Germinal center (tissue), 1 donor: ENCODE data around the gene TMEM154.

ENCODE experiments used
- DNase-seq: peaks from one replicate; pipeline ENCODE4 v3.0.0; 2012; ENCODE audit warnings: mixed read lengths, low spot score

Gene TMEM154

GRCh38 chr4:152591876-152592275 is 87.9 kb downstream of the TMEM154 start:
- no peak for DNase-seq

DNA sequence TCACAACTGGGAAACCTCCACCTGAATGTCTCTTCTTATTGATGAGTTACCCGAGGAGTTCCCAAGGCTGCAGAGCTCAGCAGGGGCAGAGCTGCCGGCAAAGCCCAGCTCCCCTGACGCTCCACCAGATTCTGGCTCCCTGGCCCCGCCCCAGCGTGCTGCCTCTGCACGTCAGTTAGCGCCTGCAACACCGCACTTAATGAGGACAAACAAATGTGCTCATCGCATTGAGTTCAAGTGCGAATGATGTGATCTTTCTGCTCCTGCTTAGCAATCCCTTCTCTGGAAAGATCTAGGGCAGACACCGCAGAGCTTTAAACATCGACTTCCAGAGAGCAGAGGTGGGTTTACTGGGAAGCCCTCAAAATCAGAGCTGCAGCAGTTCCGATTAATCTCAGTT is 88.4 kb downstream of the TMEM154 start:
- peak; percentile 23 for DNase-seq

- no peak for DNase-seq
Measured at GRCh38 chr4:152590179-152591031, 89.4 kb downstream of the TMEM154 start.

GRCh38 chr4:152588869-152589268 is 90.9 kb downstream of the TMEM154 start:
- DNase-seq, result no peak

GRCh38 chr4:152587127-152587526 is 92.7 kb downstream of the TMEM154 start:
- no peak for DNase-seq

GRCh38 chr4:152586668-152587067 is 93.1 kb downstream of the TMEM154 start:
- DNase-seq, result no peak

DNA sequence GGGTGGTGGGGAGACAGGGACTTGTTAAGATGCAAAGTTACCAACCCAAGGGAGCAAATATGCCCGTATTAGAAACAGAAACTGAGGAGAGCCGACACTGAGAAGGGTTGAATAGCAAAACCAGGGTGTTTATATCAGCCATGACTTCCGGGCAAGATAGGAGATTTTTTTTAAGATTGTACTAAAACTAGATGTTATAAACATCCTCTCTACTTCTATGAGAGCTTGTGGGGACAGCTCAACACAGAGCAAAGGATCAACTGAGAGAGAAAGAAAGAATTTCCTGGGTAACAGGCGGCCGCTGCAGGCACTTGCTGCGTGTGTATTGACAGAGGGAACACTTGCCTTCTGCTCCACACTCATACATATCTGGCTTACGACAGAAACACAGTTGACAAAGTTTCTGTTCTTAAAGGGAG is 94.8 kb downstream of the TMEM154 start:
- peak; percentile 17 for DNase-seq

DNA sequence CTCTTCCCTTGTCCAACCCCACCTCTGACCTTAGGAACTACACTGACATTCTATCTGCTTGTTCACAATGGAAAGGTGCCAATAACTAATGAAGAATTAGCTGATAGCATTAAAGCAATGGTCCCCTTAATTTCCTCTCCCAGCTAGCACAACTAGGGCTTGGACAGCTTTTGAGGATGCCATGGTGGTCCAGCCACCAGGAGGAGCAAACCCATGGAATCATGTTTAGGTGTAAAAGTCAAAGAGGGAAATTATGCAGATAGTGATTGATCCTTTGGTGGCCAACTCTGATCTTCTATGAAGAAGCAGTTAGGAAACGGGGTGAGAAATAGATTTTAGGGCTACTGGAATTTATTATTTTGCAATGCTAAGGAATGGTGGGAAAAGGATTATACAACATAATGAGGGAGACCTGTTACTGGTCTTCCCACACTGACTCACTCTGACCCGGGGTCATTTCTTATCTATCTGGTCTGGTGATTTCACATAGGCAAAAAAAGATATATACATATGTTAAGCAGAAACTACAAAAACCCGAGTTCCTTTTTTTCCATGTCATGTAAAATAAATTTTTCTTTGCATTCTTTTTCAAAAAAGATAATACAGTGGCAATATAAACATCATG is 98.1 kb downstream of the TMEM154 start:
- DNase-seq, result no peak

GRCh38 chr4:152579916-152580315 is 99.9 kb downstream of the TMEM154 start:
- DNase-seq, result no peak

GRCh38 chr4:152579107-152579764 is 100.6 kb downstream of the TMEM154 start:
- DNase-seq, result no peak

DNA sequence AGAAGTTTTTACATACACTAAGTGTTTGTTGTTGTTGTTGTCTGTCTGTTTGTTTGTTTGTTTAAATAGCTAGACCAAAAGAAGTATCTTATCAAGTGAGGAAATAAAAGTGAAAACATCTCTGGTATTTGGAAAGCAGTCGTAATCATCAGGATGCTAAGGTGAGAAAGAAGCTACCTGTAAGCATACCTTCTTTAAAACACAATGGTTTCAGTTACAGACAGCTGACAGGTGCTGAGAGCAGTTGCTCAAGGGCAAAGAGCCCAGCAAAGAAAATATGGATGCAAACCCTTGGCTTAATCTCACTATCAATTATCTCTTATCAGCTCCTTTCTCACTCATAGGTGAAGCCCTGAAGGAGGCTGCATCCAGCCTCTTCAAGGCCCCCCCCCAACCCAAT is 101.1 kb downstream of the TMEM154 start:
- DNase-seq, result no peak

DNA sequence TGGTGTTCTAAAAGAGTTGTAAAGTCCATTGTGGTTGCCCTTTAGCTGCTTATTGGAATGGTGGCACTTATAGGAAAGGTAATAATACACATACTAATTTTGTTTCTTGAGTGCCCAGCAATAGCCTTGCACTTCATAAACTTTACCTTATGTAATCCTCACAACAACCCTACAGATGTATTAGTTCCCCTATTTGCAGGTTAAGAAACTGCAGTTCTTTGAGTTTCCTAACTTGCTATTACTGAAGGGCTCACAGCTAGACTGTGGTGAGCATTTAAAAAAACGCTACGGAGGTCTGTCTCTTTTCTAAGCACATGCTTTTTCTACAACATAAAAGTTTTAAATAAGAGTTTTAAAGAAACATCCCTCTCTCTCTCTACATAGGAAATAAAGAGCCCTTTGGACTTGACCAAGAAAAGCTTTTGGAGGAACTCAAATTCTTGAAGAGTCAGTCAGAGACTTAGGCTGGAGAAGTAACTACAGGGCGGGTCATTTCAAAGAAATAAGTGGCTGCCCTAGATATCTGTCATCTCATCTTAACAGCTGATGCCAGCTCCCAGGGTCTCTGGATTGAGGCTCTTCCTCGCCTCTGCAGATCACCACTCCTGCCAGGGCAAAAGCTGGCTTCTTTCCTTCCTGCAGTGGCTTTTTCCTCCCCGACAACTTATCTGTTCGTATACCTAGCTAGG is 101.9 kb downstream of the TMEM154 start:
- DNase-seq, result no peak

DNA sequence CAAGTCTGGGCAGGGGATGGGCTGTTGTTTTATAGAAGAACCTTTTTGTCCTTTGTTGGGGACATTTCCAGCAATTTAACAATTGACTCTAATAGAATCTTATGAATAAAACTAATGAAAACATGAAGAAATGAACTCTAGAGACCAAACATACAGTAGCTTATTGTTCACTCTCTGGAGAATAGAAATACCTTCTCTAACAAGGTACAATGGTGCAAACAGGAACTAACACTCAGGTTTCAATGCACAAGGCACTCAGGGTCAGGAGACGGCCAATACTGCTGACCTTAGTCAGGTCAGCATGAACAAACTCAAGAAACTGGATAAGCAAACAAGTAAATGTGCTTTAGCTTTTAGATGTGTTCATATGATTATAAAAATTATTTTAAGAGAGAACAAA is 104.3 kb downstream of the TMEM154 start:
- DNase-seq, result no peak

GRCh38 chr4:152573861-152574260 is 105.9 kb downstream of the TMEM154 start:
- DNase-seq, result no peak

DNA sequence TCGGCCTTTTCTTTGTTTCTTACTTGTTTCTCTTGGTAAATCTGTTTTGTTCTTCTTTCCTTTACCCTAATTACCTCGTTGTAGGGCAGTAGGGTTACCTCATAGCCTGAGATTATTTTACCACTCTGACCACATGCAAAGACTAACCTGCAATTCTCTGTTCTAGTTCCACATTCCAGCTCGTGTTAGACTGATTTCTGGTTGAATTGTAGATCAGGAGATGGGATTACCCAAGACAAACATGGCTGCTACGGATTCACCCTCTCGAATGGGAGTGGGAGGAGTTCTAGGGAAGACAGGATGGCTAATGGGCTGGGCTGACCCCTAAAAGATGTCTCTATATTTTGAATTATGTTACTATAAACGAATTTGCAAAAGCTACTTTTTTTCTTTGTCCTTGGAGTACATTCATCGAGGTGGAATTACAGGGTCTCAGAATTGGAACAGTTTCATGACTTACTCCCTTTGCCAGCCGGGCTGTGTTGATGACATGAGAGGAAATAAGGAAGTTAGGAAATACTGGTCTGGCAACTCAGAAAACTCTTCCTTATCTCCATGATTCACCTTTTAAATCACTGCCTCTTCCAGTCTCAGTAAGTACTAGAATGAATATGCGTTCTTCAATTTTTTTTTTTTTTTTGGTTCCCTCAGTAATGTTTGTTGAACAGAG is 107.2 kb downstream of the TMEM154 start:
- DNase-seq, result no peak

DNA sequence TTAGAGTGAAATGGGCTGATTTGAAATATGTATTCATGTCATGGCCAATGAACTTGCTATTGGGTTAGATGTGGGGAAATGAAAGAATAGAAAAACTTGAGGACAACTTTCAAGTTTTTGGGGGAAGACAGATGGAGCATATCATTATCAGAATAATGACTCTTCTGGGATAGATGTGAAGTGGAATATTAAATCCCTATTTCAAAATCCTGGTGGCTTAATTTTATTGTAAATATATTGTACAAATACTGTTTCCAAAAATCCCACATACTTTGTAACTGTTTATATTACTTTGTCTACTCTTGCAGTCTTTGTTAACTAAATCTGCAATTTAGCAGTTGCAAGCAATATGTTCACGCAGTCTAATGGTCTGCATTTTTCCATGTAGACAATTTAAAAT is 108.0 kb downstream of the TMEM154 start:
- no peak for DNase-seq

- DNase-seq, result no peak
Measured at GRCh38 chr4:152571296-152571695, 108.5 kb downstream of the TMEM154 start.
